B cell (primary cell): ENCODE results near the gene CEMIP2. TPM values are rescaled to one million over a fixed set of nuclear protein-coding genes. Genes with fewer than 3 reads are reported as not detected.

Source experiments
- ATAC-seq: fragments of 200-7000 bp; cut with Tn5 transposase; one replicate; pipeline ENCODE4 v1.10.0; 2021; ENCODE audit warnings: low read depth, mild to moderate bottlenecking, moderate number of reproducible peaks, moderate library complexity
- CTCF ChIA-PET: fragments of 350-600 bp; sonication (Branson Sonifier 250); formaldehyde crosslinking; loops from one replicate; lab custom pipeline; 2021; ENCODE audit warnings: antibody characterized with exemption, inconsistent platforms; lab: Charles Lee
- POLR2A ChIA-PET: fragments of 350-600 bp; sonication (Branson Sonifier 250); formaldehyde crosslinking; loops from one replicate; lab custom pipeline; 2021; ENCODE audit warnings: antibody characterized with exemption; lab: Charles Lee
- DNase-seq: peaks from one replicate; pipeline ENCODE4 v3.0.0; 2013
- H2AFZ ChIP-seq: 2 replicates; pipeline ENCODE4 v1.6.1; 2012; ENCODE audit warnings: mild to moderate bottlenecking, low read depth, low read length; ENCODE audit not compliant: insufficient read depth, poor library complexity, severe bottlenecking
- H3K27ac ChIP-seq, 2 donors: 1 replicate in 1 of 2; 2 replicates in 1 of 2; pipeline ENCODE4 v1.5.1; 2012 to 2013; ENCODE audit warnings: low read length in 2 of 2, mild to moderate bottlenecking in 2 of 2, moderate library complexity in 1 of 2
- H3K27me3 ChIP-seq, 4 experiments: fragments of 200-600 bp in 1 of 4; sonication (generic) in 1 of 4; replicated peaks in 1 of 4; 1 replicate in 2 of 4; 2 replicates in 2 of 4; pipeline versions ENCODE4 v1.6.1 to v1.7.0; 2013 to 2016; ENCODE audit warnings: low read length in 3 of 4, mild to moderate bottlenecking in 2 of 4, mixed read lengths in 1 of 4, moderate library complexity in 1 of 4; ENCODE audit not compliant: insufficient read depth in 4 of 4, control insufficient read depth in 3 of 4; ENCODE audit errors: control extremely low read depth in 1 of 4
- H3K36me3 ChIP-seq, 2 experiments: replicated peaks in 1 of 2; 1 replicate in 1 of 2; 2 replicates in 1 of 2; pipeline versions ENCODE4 v1.6.1 to v1.7.1; 2013; ENCODE audit warnings: low read length in 1 of 2; ENCODE audit not compliant: insufficient read depth in 2 of 2, control insufficient read depth in 1 of 2; ENCODE audit errors: control extremely low read depth in 1 of 2, extremely low read depth in 1 of 2
- H3K4me1 ChIP-seq, 2 donors: fragments of 200-600 bp in 1 of 2; sonication (generic) in 1 of 2; 1 replicate in 1 of 2; 2 replicates in 1 of 2; pipeline versions ENCODE4 v1.5.1 to v1.6.1; 2013 to 2017; ENCODE audit warnings: low read length in 2 of 2; ENCODE audit not compliant: control insufficient read depth in 2 of 2, insufficient read depth in 2 of 2
- H3K4me2 ChIP-seq: replicated peaks from 2 replicates; pipeline ENCODE3; 2012; ENCODE audit warnings: mild to moderate bottlenecking, low read depth, low read length; ENCODE audit not compliant: poor library complexity, severe bottlenecking
- H3K4me3 ChIP-seq, 5 experiments: fragments of 200-600 bp in 1 of 5; sonication (generic) in 1 of 5; 1 replicate in 3 of 5; 2 replicates in 2 of 5; pipeline versions ENCODE4 v1.5.1 to v1.7.0; 2011 to 2016; ENCODE audit warnings: low read length in 4 of 5, mild to moderate bottlenecking in 4 of 5, low read depth in 2 of 5, control low read depth in 1 of 5, moderate library complexity in 1 of 5; ENCODE audit not compliant: insufficient read depth in 1 of 5; ENCODE audit errors: control extremely low read depth in 1 of 5, extremely low read depth in 1 of 5
- H3K79me2 ChIP-seq: fragments of 200-600 bp; sonication (generic); one replicate; pipeline ENCODE4 v1.6.0; 2016; ENCODE audit warnings: low read length; ENCODE audit not compliant: control insufficient read depth, insufficient read depth
- H3K9ac ChIP-seq: fragments of 200-600 bp; sonication (generic); 2 replicates; pipeline ENCODE4 v1.6.1; 2017; ENCODE audit warnings: mild to moderate bottlenecking, low read length, moderate library complexity
- H3K9me3 ChIP-seq, 3 donors: one replicate each; pipeline versions ENCODE4 v1.6.1 to v1.7.1; 2013; ENCODE audit warnings: low read length in 2 of 3; ENCODE audit not compliant: control insufficient read depth in 2 of 3, insufficient read depth in 1 of 3; ENCODE audit errors: control extremely low read depth in 1 of 3
- H4K20me1 ChIP-seq: 2 replicates; pipeline ENCODE4 v1.6.0; 2012; ENCODE audit warnings: mild to moderate bottlenecking, low read length; ENCODE audit not compliant: insufficient read depth, control insufficient read depth, poor library complexity, severe bottlenecking
- H3K27ac Mint-ChIP-seq: one replicate; pipeline ENCODE4 v1.8.0; 2021; ENCODE audit warnings: mixed read lengths
- H3K27me3 Mint-ChIP-seq: one replicate; pipeline ENCODE4 v1.8.0; 2021; ENCODE audit warnings: mixed read lengths
- H3K4me1 Mint-ChIP-seq: one replicate; pipeline ENCODE4 v1.8.0; 2021; ENCODE audit warnings: mixed read lengths
- H3K4me3 Mint-ChIP-seq: one replicate; pipeline ENCODE4 v1.8.0; 2021; ENCODE audit warnings: mixed read lengths
- H3K9me3 Mint-ChIP-seq: one replicate; pipeline ENCODE4 v1.8.0; 2022; ENCODE audit warnings: mixed read lengths; ENCODE audit not compliant: insufficient read depth
- EZH2 ChIP-seq: IDR thresholded peaks from 2 replicates; pipeline ENCODE4 v1.6.1; 2012; ENCODE audit warnings: borderline replicate concordance, low read depth, mild to moderate bottlenecking, moderate library complexity, low read length; ENCODE audit not compliant: insufficient read depth, poor library complexity, severe bottlenecking
- WGBS: methylation state at CpG from one replicate; pipeline ENCODE4 v1.1.5; 2013; ENCODE audit warnings: missing lambda C conversion rate; ENCODE audit not compliant: insufficient coverage; 5-methylcytosine and 5-hydroxymethylcytosine counted together
- intact Hi-C: fragments of 100-400 bp; cut with micrococcal nuclease; formaldehyde crosslinking; loops from one replicate; pipeline ENCODE4 v1.10.0; 2022
- polyA plus RNA-seq: library from polyadenylated mRNA; depleted of rRNA; stranded (reverse); fragments of >200 nt; gene quantifications from 2 replicates; pipeline ENCODE4 v1.2.3, GENCODE V29; 2012
- total RNA-seq, 2 donors: library from RNA; stranded (reverse); fragments of 120-200 nt in 1 of 2; gene quantifications; 1 replicate in 1 of 2; 2 replicates in 1 of 2; pipeline versions ENCODE4 v1.2.3 to v1.2.4, GENCODE V29; 2013 to 2022
- TF ChIP-seq, protein P1 (sequence below): fragments of 200-600 bp; IDR thresholded peaks from one replicate; pipeline ENCODE4 v1.8.0; 2022; ENCODE audit warnings: antibody characterized with exemption, mild to moderate bottlenecking

CEMIP2 gene
- total and polyA plus RNA-seq, 2 donors (not counting 1 experiment from before 2014, with no cell fraction given), result 35.4 to 90.6 TPM

- H3K4me2 ChIP-seq, result peak overlapping the region; percentile 72
- no peak for TF ChIP-seq EZH2
- TF ChIP-seq, protein P1, sequence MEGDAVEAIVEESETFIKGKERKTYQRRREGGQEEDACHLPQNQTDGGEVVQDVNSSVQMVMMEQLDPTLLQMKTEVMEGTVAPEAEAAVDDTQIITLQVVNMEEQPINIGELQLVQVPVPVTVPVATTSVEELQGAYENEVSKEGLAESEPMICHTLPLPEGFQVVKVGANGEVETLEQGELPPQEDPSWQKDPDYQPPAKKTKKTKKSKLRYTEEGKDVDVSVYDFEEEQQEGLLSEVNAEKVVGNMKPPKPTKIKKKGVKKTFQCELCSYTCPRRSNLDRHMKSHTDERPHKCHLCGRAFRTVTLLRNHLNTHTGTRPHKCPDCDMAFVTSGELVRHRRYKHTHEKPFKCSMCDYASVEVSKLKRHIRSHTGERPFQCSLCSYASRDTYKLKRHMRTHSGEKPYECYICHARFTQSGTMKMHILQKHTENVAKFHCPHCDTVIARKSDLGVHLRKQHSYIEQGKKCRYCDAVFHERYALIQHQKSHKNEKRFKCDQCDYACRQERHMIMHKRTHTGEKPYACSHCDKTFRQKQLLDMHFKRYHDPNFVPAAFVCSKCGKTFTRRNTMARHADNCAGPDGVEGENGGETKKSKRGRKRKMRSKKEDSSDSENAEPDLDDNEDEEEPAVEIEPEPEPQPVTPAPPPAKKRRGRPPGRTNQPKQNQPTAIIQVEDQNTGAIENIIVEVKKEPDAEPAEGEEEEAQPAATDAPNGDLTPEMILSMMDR, result no peak
- no peak overlapping the region for H2AFZ ChIP-seq
- ChIA-PET CTCF (interaction anchor here (1.1 to 5.2 kb wide), 6 partner anchors 17 to 94 kb away, joined by 3 to 37 read pairs (median 7); no protein-coding TSS in a partner anchor), POLR2A (interaction anchor here (0.9 kb wide), 1 partner anchor 24 kb away, joined by 3 read pairs; no protein-coding TSS in a partner anchor)
- Mint-ChIP-seq H3K4me3 (peak overlapping the region; percentile 48), H3K27me3 (no peaks in the 10 kb centered on the region), H3K9me3 (no peaks in the 10 kb centered on the region), H3K4me1 (peaks cover 70% of the 10 kb centered on the region), H3K27ac (peak overlapping the region; percentile 12)
- peaks cover 69 to 70% of the 10 kb centered on the region in 2 donors for H3K4me1 ChIP-seq
- H3K27me3 ChIP-seq, result no peaks in the 10 kb centered on the region
- DNase-seq (no peak), ATAC-seq (no peak)
- 71% methylated on average over 1 of the region's 2 CpGs for WGBS
- no peak overlapping the region for H3K9ac ChIP-seq
- H3K27ac ChIP-seq, result no peak overlapping the region
- intact Hi-C loops, result loop anchor here (5.0 kb wide), 3 partner anchors 33 to 478 kb away; no protein-coding TSS in a partner anchor
- H3K79me2 ChIP-seq, result peaks cover 88% of the 10 kb centered on the region
- peaks cover 61% of the 10 kb centered on the region for H4K20me1 ChIP-seq
- H3K9me3 ChIP-seq, result no peaks in the 10 kb centered on the region
- H3K4me3 ChIP-seq, result no peak overlapping the region
- H3K36me3 ChIP-seq, result peaks cover 0 to 2% of the 10 kb centered on the region in 2 experiments
These were observed 2.6 kb downstream of the CEMIP2 start for GRCh38 chr9:71765693-71766092.

- Mint-ChIP-seq H3K4me1 (peaks cover 66% of the 10 kb centered on the region), H3K9me3 (no peaks in the 10 kb centered on the region), H3K27me3 (no peaks in the 10 kb centered on the region), H3K27ac (peak overlapping the region; percentile 48), H3K4me3 (peak overlapping the region; percentile 54)
- Histone ChIP-seq H2AFZ (no peak overlapping the region), H3K36me3 (peaks cover 0 to 4% of the 10 kb centered on the region in 2 experiments), H3K27ac (peak overlapping the region in 1 of 2 donors; percentile 48), H3K27me3 (no peaks in the 10 kb centered on the region), H3K4me1 (peaks cover 62 to 65% of the 10 kb centered on the region in 2 donors), H3K4me3 (peak overlapping the region in 1 of 5 experiments; percentile 2), H3K4me2 (peak overlapping the region; percentile 72), H3K79me2 (peaks cover 88% of the 10 kb centered on the region), H4K20me1 (peaks cover 69% of the 10 kb centered on the region), H3K9ac (no peak overlapping the region), H3K9me3 (no peaks in the 10 kb centered on the region)
- ATAC-seq (no peak), DNase-seq (no peak)
- no CpG with 5 or more reads among the region's 1 CpG for WGBS
- no peak for TF ChIP-seq EZH2
- TF ChIP-seq, protein P1, result no peak
- ChIA-PET POLR2A (interaction anchor here (0.9 kb wide), 1 partner anchor 25 kb away, joined by 3 read pairs; no protein-coding TSS in a partner anchor), CTCF (interaction anchor here (0.8 to 1.4 kb wide), 3 partner anchors 12 to 54 kb away, joined by 3 to 8 read pairs (median 4); no protein-coding TSS in a partner anchor)
- intact Hi-C loops, result loop anchor here (5.0 kb wide), 3 partner anchors 33 to 478 kb away; no protein-coding TSS in a partner anchor
These were observed 3.4 kb downstream of the CEMIP2 start for GRCh38 chr9:71764891-71765290.
